ENCODE measurements around the gene GPM6B.

Gene GPM6B, protein sequence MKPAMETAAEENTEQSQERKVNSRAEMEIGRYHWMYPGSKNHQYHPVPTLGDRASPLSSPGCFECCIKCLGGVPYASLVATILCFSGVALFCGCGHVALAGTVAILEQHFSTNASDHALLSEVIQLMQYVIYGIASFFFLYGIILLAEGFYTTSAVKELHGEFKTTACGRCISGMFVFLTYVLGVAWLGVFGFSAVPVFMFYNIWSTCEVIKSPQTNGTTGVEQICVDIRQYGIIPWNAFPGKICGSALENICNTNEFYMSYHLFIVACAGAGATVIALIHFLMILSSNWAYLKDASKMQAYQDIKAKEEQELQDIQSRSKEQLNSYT

DNA sequence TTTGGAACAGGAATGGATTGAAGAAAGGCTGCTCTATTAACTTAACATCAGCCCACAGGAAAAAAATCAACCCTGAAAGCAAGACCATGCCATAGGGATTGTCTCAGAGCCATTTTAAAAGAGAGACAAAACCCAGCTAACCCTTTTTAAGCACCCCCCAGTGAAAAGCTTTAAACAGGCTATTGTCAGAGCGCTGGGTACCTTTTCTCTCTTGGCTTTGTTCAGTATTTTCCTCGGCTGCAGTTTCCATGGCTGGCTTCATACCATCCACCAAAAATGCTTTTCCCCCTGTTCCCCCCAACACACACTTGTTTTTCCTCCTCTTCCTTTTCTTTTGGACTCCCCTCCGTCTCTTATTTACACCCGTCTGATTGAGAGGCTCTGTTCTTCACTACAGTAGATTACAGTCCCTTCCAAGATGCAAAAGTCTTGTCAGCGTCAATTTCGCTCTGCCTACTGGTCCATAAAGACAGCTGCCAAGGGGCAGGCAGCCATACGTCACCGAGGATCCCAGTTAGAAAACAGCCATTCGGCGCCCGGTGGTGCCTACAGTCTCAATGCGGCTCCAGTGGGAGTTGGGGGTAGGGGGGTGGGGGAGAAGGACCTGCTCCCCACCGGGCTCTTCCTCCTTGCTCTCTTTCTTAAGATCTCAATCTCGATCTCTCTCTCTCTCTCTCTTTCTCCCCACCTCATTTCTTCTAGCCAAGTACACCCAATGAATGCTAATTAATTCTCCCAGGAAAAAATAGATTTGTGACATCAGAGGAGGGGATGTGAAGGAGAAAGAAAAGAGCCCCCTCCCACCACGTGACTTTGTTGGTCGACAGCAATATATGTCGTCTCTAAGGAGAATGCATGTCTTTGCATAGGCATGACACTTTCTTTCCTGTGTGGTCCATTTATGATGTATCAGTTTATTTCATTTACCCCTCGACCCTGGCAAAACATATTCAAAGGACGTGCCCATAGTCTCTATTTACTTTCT lies at the start of gene GPM6B:
TSS of gene GPM6B (minus strand) at position 451 of the 985 bp plus-strand sequence. CDS start at position 262, 189 bp downstream.
- no peak for DNase-seq

DNA sequence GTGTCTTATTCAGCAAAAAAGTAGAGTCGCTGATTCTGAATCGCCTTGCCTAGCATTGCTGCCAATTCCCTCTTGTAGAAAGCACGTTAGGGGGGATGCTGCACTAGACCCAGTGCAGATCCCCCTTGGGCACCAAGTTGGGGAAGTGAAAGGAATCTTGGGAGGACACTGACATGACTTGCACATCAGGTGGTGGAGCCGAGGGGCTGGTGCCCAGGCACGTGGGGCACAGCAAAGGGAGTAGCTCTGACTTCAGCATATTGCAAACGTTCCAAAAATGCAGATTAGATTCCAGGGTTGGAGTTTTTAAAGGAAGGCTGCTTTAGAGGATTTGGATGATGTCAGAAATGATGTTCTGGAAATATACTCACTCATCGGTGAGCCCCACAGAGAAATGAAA lies 47.4 kb upstream of the GPM6B start:
- DNase-seq, result no peak

DNA sequence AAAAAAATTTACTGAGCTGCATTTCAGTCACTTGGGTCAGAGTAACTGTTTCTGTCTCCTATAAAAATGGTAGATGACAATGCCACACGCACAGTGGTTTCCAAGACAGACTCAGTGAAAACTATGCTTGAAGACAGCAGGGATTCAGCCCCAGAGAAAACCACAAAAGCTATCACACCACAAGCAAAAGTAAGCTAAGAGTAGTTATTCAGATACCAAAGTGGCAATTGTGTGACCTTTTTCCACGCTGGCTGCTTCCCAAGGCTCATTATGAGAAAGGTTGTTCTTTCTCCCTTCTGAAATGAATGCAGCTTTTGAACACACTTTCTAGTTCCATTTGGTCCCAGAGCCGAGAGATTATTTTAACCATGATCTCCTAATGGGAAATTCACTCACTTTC lies 46.4 kb upstream of the GPM6B start:
- no peak for DNase-seq

DNA sequence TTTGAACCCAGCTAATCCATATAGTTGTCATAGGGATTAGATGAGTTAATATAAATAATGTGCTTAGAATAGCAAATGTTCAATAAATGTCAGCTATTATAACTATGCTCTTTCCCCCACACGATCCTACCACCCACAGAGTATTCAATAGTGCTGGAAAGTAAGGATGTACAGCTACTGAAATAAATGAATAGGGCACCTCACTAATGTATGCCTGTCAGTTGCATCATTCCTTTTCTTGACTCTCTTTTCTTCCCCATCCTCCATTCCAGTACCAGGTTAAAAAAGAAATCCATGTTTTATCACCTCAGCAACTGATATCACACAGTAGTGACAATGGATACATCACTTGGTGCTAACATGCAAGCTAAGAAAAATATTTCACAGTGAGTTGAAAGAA lies 42.8 kb upstream of the GPM6B start:
- no peak for DNase-seq

DNA sequence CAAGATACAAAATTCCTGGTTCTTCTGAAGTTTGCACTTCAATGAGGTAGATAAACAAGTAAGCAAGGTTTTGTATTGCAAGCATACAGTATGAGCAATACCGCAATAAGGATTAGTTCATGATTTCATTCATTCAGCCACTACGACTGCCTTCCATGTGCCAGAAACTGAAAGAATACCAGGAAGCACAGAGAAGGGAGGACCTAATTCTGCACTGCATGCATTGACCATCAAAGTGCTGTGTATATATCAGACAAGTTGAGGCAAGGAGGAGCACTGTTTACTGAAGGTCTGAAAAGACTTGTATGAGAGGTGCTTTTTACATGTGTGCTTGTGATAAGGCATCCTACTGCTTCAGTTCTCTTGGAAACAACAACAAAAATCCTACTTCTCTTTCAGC lies 40.9 kb upstream of the GPM6B start:
- no peak for DNase-seq

DNA sequence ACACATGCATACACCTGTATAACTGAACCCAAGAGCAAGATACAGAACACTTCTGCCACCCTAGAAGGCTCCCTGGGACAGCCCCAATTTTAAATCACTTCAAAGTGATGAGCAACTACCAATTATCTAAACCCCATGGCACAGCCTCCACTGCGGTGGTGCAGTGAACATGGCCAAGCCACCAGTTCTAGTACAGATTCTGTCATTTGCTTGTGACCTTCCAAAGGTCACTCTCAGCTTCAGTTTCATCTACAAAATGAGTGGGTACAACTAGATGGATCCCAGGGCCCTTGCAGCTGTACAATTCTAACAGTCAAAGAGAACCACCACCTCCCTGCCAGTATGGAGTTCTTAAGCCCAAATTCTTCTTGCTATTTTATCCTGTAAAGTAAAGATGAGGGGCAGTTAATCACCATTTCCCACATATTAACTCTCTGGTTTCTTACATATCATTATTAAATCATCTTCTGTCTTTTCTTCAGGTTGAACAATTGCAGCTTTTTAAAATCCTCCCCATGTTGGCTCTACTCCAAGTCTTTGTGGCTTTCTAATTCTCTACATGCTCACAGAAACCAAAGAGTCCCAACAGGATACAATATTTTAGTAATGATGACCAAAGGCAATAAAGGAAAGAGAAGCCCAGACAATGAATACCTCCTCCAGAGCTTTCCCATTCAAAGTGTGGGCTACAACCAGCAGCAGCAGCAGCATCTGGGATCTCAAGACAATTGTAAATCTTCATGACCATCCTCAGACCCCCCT lies 39.0 kb upstream of the GPM6B start:
- no peak for DNase-seq

DNA sequence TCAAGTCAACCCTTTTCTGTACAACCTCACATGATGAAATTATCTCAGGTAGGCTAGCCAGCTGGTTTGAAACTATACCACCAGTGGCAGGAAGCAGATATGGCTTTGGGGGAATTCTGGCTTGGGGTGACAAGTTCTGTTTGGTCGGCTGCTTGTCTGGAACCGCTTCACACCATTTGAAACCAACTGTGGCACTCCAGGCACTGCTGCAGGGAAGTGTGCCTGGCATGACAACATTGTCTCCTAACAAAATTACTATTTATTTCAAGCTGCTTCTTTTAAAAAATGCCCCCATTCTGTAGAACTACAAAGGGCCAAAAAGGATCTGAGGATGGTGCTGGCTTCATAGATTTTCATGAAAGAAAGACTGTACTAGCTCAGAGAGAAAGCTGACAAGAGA lies 37.1 kb upstream of the GPM6B start:
- DNase-seq, result no peak

DNA sequence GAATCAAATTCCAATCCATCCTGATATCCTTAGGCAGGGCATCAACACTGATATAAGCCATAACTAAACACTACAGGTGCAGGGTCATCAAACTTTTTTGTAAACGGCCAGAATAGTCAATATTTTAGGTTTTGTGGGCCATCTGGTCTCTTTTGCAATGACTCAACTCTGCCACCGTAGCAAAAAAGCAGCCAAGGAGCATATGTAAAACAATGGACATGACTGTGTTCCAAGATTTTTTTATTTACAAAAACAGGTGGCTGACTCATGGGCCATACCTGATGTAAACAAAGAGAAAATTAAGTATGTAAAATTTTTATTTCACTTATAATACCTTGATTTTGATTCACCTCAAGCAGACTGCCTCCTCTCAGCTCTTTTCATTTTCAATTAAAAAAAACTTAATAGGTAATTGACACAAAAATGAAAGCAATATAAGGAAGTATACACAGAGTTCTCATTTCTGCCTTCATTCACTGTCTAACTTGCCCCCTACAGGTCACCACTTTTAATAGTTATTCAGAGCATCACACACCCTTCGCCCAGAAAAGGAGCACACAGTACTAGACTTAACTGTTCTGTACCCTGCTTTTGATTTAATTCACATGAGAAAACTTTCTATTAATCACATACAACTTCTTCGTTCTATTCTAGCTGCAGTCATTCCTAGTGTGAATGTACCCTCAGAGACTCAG lies 35.3 kb upstream of the GPM6B start:
- no peak for DNase-seq

DNA sequence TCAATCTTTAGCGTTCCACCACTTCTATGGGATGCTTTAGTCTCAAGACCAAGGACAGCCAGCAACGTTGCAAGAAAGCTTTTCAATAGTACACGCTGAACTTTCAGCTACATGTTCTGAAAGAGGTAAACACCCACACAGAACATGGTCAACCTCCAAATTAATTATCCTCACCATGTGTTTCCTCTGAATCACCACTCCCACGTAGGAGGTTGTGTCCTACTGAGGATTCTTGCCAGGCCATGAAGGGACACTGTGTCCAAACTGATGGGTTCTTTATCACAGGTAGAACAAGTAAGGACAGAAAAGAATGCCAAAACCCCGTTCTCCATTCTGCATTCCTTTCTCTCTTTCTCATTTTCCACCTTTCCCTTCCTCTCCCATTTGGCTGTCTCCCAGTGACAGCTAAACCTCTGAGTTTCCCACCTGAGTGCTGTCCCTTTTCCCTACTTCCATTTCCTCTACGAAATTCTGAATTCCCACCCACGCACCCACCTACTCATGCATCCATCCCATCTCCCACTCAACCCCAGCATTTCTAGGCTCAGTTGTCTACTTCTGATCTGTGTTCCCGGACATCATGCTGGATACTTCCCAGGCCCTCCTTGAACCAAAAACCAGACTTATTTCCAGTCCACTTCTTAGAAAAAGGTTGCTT lies 29.0 kb upstream of the GPM6B start:
- DNase-seq, result no peak

DNA sequence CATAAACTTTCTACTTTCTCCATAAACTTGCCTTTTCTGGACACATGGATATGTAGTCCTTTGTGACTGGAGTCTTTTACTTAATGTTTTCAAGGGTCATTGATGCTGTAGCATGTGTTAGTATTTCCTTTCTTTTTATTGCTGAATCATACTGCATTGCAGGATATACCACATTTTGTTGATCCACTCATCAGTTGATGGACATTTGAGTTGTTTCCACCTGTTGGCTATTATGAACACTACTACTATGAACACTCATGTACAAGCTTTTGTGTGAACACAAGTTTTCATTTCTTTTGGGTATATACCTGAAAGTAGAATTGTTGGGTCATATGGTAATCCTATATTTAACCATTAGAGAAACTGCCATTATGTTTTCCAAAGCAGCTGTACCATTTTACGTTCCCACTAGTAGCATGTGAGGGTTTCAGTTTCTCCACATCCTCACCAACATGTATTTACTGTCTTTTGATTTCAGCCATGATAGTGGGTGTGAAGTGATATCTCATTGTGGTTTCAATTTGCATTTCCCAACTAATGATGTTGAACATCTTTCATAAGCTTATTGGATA lies 26.3 kb upstream of the GPM6B start:
- no peak for DNase-seq

DNA sequence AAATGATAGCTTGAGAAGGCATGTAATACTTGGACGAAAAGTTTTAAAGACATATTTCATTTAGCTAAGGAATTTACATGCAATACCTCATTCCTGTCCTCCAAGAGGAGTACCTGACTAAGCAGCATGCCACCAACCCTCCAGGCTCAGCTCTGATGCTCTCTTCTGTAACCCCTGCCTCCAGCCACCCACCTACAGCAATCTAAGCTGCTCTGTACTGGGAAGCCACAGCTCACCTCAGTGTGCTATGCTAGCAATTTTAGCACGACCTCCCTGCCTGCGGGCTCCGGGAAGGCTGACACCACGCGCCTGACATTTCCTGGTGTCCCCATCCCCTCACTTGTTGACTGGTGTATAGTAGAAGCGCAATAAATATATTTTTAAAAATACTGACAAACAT lies 23.2 kb upstream of the GPM6B start:
- no peak for DNase-seq

DNA sequence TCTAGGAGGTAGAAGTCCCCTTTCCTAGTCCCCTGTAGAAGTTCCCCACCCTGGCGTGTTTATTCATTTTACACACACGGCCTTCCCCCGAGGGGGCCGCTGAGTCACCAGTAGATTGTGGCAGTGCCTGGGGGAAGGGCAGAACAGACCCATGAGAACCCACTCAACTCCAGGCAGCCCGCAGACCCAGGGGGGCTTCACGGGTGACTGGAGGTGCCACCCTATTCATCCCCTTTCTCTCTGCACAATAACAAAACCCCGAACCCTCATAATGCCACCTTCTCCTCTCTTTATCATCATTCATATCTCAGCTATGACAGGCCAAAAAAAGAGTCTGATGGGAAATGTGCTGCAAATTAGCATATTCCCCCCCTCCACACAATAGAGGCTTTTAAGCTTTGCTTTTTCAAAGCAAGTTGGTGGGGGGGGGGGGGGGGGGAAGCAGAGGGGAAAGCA lies 20.4 kb upstream of the GPM6B start:
- no peak for DNase-seq

DNA sequence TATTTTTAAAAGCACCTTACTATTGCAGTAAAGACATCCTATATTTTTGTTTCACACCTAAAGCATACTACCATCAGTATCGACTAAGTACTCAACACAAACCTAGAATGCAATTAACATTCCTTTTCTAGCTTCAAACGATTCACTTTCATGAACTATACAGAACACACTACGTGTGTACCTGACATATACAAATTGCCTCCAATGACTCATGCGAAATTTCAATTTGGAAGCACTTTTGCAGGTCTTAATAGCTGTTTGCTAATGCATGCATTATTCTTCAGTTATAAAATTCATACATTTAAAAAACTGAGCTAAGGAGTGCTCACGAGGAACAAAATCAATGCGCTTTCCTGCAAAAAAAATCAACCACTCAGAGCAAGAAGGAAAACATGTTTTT lies 19.7 kb upstream of the GPM6B start:
- no peak for DNase-seq

DNA sequence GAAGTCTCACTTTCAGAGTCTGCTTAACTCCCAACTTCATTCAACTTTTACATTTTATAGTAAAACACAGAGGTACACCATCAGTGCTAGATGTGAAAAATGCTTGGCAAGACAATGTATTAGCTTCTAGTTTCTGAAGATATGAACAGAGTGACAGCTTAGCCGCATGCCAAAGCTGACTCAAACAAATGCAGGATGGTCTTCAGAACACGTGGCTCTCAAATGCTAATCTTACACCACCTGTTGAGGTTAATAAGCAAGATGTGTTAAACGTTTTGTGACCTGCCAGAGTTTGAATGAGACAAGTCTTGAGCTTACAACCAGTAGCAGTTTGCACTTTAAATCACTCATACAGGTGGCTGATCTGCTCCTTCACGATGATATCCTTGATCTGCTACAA lies 18.9 kb upstream of the GPM6B start:
- no peak for DNase-seq

DNA sequence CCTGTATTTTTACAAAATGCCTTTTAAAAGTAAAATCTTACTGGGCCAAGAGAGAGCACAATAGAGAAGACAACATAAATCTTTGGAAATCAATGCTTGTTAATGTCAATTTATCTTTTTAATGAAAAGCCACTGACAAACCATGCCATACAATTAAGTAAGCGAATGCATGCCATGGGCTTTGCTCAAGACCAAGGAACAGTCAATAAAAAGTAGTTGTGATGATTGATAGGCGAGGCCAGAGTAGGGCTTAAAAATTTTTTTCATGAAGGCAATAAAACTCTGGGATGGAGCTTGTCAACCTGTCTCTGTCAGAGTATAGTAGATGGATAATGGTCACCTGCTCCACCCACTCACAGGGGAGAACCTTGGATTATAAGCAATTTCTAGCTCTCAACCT lies 17.5 kb upstream of the GPM6B start:
- DNase-seq, result no peak

DNA sequence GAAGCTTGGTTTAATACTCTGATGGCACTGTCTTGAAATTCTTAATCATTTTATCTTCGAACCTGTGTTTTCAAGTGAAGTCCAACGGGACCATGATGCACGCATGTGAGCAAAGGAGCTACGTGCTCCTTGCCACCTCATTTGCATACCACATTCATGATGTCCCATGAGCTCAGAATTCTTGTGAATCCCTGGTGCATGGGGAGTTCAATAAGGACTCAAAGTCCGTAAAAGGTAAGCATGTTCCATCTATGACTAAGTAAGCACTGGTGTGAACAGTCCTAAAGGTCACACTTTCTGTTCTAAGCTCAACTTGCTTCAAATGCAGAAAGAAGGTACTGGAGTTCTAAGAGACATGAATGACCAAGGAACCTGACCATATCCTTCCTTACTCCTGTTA lies 13.1 kb upstream of the GPM6B start:
- DNase-seq, result no peak

DNA sequence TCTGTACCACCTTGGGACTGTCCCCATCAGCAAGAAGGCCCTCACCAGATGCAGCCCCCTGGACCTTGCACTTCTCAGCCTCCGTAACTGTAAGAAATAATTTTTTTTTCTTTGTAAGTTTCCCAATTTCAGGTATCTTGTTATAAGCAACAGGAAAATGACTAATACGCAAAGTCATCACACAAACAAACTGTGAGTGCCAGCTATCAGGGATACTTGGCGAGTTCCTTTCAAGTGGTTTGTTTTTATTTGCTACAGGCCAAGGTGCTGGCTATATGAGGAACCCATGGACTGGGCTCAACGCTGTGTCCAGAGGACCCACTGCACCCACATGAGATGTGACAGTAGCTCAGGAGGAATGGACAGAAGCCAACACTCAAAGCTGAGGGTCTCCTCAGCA lies 11.5 kb upstream of the GPM6B start:
- DNase-seq, result no peak

DNA sequence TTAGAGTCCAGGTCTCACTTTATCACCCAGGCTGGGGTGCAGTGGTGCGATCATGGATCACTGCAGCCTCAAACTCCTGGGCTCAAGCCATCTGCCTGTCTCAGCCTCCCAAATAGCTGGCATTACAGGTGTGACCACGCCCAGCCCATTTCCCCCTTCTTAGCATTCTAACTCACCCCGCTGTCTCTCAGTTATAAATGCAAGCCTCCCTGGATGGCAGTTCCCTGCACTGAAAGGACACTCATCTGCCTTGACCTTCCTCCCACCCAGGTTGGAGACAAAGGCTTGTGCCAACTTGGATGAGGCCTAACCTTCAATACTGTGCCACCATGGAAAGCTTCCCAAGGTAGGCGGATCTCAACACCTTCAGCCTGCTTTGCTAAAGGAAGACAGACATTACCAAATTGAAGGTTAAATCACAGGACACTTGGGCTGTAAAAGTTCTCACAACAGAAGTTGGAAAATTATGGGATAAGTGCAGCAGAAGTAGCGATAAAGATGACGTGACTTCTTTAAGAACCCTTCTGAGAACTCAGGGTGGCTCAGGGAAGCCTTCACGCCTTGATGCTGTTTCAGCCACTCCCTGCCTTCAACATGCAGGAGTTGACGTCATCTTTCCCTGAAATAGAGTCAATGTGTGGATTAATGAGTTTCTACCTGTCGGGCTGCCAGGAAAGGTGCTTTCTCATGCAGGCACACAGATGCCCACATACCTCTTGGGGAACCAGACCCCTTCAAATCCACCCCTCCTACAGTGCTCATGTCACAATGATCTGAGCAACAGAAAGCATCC lies 10.6 kb upstream of the GPM6B start:
- no peak for DNase-seq

DNA sequence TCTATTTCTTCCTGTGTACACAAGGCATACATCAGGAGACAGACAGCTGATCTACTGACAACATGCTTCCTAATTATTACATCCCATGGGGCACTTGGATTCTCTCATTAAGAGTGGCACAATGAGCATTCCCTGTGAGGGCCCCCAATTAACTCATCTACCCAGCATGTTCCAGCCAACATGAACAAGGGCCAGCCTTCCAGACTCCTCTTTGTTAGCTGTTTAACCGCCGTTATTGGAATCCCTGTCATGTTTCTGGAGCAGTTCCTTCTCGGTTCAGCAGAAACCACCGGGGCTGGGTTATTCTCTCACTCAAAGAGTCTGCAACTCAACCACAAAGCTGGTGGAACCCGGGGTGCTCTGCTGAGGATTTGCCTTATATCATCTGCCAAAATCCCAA lies 9.9 kb upstream of the GPM6B start:
- no peak for DNase-seq

DNA sequence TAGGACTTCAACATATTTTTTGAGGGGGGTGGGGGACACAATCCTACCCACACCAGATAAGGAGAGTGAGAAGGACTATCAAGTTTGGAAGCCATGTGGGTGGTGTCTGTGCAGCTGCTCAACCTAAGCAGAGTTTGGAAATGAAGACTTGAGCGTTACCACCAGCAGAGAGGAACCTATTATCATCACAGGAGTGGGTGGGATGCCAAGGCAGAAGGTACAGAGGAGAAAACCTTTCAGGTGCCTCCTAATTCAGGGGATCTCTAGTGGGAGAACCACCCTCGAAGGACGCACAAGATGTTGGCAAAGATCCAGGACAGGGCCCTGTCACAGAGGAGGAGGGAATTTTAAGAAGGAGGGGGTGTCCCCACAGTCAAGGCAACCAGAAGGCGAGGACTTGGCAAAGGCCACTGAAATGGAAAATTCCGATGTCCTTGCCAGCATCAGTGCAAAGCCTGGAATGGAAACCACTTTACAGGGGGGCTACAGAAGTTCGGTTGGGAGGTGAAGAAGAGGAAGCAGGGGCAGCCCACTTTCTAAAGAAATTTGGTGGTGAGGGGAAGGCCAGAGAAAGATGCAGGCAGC lies 8.4 kb upstream of the GPM6B start:
- DNase-seq, result no peak

DNA sequence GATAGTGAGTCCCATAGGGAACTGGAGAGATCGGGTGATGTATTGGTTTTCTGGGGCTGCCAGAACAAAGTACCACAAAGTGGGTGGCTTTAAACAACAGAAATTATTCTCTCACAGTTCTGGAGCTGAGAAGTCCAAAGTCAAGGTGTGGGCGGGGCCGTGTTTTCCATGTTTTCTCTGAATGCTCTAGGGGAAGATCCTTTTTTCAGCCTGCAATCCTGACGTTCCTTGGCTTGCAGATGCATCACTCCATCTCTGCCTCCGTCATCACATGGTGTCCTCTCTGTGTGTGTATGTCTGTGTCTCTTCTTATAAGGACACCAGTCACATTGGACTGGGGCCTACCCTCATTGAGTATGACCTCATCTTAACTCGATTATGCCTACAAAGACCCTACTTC lies 7.9 kb upstream of the GPM6B start:
- DNase-seq, result no peak
